ENCODE data around the gene ATPAF2.

DNA sequence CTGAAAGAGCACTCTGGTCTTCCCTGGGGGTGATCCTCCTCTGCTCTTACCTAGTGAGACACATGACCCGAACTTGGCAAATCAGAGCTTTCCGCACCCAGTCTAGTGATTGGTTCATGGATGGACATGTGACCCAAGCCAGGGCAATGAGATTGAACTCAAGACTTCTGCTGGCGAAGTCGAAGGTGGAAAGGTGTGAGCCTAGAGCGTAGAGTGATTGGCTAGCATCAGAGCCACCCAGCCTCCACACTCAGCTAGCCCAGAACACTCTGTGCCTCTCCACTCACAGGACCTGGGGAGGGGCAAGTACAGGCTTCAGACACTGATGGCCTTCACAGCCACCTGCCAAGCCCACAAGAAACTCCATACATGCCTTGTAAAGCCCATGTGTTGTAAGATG is 17.6 kb downstream of the ATPAF2 start:
- TF ChIP-seq EP300 (IDR thresholded peaks at IDR 0.05), result no peak
- TF ChIP-seq CEBPB (IDR thresholded peaks at IDR 0.05), result no peak
- no peak for TF ChIP-seq KDM1A (IDR thresholded peaks at IDR 0.05; ENCODE audit: low read depth)
- TF ChIP-seq, protein P1, sequence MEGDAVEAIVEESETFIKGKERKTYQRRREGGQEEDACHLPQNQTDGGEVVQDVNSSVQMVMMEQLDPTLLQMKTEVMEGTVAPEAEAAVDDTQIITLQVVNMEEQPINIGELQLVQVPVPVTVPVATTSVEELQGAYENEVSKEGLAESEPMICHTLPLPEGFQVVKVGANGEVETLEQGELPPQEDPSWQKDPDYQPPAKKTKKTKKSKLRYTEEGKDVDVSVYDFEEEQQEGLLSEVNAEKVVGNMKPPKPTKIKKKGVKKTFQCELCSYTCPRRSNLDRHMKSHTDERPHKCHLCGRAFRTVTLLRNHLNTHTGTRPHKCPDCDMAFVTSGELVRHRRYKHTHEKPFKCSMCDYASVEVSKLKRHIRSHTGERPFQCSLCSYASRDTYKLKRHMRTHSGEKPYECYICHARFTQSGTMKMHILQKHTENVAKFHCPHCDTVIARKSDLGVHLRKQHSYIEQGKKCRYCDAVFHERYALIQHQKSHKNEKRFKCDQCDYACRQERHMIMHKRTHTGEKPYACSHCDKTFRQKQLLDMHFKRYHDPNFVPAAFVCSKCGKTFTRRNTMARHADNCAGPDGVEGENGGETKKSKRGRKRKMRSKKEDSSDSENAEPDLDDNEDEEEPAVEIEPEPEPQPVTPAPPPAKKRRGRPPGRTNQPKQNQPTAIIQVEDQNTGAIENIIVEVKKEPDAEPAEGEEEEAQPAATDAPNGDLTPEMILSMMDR (IDR thresholded peaks at IDR 0.05), result no peak
- no peak for TF ChIP-seq POLR2A (IDR thresholded peaks at IDR 0.05; ENCODE audit: low read length)
- TF ChIP-seq PHF8 (IDR thresholded peaks at IDR 0.05; ENCODE audit: borderline replicate concordance, low read depth), result no peak
- TF ChIP-seq, protein P2, sequence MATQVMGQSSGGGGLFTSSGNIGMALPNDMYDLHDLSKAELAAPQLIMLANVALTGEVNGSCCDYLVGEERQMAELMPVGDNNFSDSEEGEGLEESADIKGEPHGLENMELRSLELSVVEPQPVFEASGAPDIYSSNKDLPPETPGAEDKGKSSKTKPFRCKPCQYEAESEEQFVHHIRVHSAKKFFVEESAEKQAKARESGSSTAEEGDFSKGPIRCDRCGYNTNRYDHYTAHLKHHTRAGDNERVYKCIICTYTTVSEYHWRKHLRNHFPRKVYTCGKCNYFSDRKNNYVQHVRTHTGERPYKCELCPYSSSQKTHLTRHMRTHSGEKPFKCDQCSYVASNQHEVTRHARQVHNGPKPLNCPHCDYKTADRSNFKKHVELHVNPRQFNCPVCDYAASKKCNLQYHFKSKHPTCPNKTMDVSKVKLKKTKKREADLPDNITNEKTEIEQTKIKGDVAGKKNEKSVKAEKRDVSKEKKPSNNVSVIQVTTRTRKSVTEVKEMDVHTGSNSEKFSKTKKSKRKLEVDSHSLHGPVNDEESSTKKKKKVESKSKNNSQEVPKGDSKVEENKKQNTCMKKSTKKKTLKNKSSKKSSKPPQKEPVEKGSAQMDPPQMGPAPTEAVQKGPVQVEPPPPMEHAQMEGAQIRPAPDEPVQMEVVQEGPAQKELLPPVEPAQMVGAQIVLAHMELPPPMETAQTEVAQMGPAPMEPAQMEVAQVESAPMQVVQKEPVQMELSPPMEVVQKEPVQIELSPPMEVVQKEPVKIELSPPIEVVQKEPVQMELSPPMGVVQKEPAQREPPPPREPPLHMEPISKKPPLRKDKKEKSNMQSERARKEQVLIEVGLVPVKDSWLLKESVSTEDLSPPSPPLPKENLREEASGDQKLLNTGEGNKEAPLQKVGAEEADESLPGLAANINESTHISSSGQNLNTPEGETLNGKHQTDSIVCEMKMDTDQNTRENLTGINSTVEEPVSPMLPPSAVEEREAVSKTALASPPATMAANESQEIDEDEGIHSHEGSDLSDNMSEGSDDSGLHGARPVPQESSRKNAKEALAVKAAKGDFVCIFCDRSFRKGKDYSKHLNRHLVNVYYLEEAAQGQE (IDR thresholded peaks at IDR 0.05), result no peak
- TF ChIP-seq EHMT2 (IDR thresholded peaks at IDR 0.05; ENCODE audit: low read depth), result no peak
- TF ChIP-seq, protein P3, sequence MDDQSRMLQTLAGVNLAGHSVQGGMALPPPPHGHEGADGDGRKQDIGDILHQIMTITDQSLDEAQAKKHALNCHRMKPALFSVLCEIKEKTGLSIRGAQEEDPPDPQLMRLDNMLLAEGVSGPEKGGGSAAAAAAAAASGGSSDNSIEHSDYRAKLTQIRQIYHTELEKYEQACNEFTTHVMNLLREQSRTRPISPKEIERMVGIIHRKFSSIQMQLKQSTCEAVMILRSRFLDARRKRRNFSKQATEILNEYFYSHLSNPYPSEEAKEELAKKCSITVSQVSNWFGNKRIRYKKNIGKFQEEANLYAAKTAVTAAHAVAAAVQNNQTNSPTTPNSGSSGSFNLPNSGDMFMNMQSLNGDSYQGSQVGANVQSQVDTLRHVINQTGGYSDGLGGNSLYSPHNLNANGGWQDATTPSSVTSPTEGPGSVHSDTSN (IDR thresholded peaks at IDR 0.05), result no peak
- TF ChIP-seq CHD4 (IDR thresholded peaks at IDR 0.05; ENCODE audit: borderline replicate concordance), result no peak
- no peak for TF ChIP-seq POLR2AphosphoS2 (conservative IDR thresholded peaks at IDR 0.05; ENCODE audit: low read length)
